H1 (cell line): ENCODE data around the gene TSKU.

Experiments
- BCL11A ChIP-seq, 2 experiments: IDR thresholded peaks; one replicate each; pipeline ENCODE4 v1.6.1; 2011; ENCODE audit warnings: low read depth in 2 of 2, low read length in 2 of 2, mild to moderate bottlenecking in 2 of 2
- CEBPB ChIP-seq: IDR thresholded peaks from 2 replicates; pipeline ENCODE4 v1.6.1; 2012; ENCODE audit warnings: low read depth, low read length
- EP300 ChIP-seq, 2 experiments: IDR thresholded peaks; 1 replicate in 1 of 2; 2 replicates in 1 of 2; pipeline ENCODE4 v1.6.1; 2011 to 2012; ENCODE audit warnings: low read depth in 2 of 2, low read length in 2 of 2, mild to moderate bottlenecking in 2 of 2, borderline replicate concordance in 1 of 2, inconsistent platforms in 1 of 2, moderate library complexity in 1 of 2
- EZH2 ChIP-seq: fragments of 200-600 bp; sonication (generic); IDR thresholded peaks from 2 replicates; pipeline ENCODE4 v1.7.1; 2012; ENCODE audit warnings: low read depth, mild to moderate bottlenecking, moderate library complexity, low read length, inconsistent platforms; ENCODE audit not compliant: severe bottlenecking
- HDAC2 ChIP-seq, 2 experiments: fragments of 300-600 bp in 1 of 2; sonication (generic) in 1 of 2; IDR thresholded peaks; 2 replicates each; pipeline ENCODE4 v1.6.1; 2011 to 2012; ENCODE audit warnings: low read depth in 2 of 2, low read length in 2 of 2, mild to moderate bottlenecking in 2 of 2, moderate library complexity in 2 of 2, borderline replicate concordance in 1 of 2, inconsistent platforms in 1 of 2
- JUN ChIP-seq: IDR thresholded peaks from 2 replicates; pipeline ENCODE4 v1.6.1; 2011; ENCODE audit warnings: low read depth, mild to moderate bottlenecking, improper control_type of control experiment, low read length
- MAX ChIP-seq: IDR thresholded peaks from 2 replicates; pipeline ENCODE4 v1.6.1; 2012; ENCODE audit warnings: inconsistent platforms
- POLR2A ChIP-seq, 2 experiments: IDR thresholded peaks; 1 replicate in 1 of 2; 2 replicates in 1 of 2; pipeline ENCODE4 v1.6.1; 2011; ENCODE audit warnings: low read depth in 2 of 2, low read length in 2 of 2, mild to moderate bottlenecking in 2 of 2; ENCODE audit errors: control extremely low read depth in 1 of 2
- POLR2AphosphoS5 ChIP-seq: IDR thresholded peaks from 2 replicates; pipeline ENCODE4 v1.6.1; 2011; ENCODE audit warnings: low read depth, low read length
- RFX5 ChIP-seq: IDR thresholded peaks from 2 replicates; pipeline ENCODE4 v1.6.1; 2011; ENCODE audit warnings: low read depth, low read length, improper control_type of control experiment, borderline replicate concordance
- SP1 ChIP-seq: IDR thresholded peaks from 2 replicates; pipeline ENCODE4 v1.6.1; 2011; ENCODE audit warnings: low read depth, low read length
- SP4 ChIP-seq: IDR thresholded peaks from 2 replicates; pipeline ENCODE4 v1.6.1; 2012; ENCODE audit warnings: low read length, inconsistent platforms
- TF ChIP-seq, protein P1 (sequence below), 3 experiments: IDR thresholded peaks; 1 replicate in 2 of 3; 2 replicates in 1 of 3; pipeline versions ENCODE4 v1.5.1 to v1.6.1; 2011; ENCODE audit warnings: low read length in 3 of 3, mild to moderate bottlenecking in 3 of 3, inconsistent platforms in 2 of 3, low read depth in 1 of 3, moderate library complexity in 1 of 3; ENCODE audit not compliant: insufficient read depth in 1 of 3; ENCODE audit errors: control extremely low read depth in 1 of 3

GRCh38 chr11:76763573-76764346 lies 19.4 kb upstream of the TSKU start:
- TF ChIP-seq RFX5, result no peak
- no peak for TF ChIP-seq POLR2A (IDR thresholded peaks at IDR 0.05; ENCODE audit: control extremely low read depth in 1 of 2, low read depth in 2 of 2, low read length in 2 of 2)
- no peak for TF ChIP-seq HDAC2 (IDR thresholded peaks at IDR 0.05; ENCODE audit: borderline replicate concordance in 1 of 2, low read depth in 2 of 2, low read length in 2 of 2)
- no peak for TF ChIP-seq SP4
- no peak for TF ChIP-seq CEBPB
- TF ChIP-seq, protein P1, sequence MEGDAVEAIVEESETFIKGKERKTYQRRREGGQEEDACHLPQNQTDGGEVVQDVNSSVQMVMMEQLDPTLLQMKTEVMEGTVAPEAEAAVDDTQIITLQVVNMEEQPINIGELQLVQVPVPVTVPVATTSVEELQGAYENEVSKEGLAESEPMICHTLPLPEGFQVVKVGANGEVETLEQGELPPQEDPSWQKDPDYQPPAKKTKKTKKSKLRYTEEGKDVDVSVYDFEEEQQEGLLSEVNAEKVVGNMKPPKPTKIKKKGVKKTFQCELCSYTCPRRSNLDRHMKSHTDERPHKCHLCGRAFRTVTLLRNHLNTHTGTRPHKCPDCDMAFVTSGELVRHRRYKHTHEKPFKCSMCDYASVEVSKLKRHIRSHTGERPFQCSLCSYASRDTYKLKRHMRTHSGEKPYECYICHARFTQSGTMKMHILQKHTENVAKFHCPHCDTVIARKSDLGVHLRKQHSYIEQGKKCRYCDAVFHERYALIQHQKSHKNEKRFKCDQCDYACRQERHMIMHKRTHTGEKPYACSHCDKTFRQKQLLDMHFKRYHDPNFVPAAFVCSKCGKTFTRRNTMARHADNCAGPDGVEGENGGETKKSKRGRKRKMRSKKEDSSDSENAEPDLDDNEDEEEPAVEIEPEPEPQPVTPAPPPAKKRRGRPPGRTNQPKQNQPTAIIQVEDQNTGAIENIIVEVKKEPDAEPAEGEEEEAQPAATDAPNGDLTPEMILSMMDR (IDR thresholded peaks at IDR 0.05; ENCODE audit: control extremely low read depth in 1 of 3, insufficient read depth in 1 of 3, low read depth in 1 of 3, low read length in 3 of 3), result no peak
- TF ChIP-seq EP300 (IDR thresholded peaks at IDR 0.05; ENCODE audit: borderline replicate concordance in 1 of 2, low read depth in 2 of 2, low read length in 2 of 2), result no peak
- TF ChIP-seq POLR2AphosphoS5, result no peak
- TF ChIP-seq MAX, result no peak
- TF ChIP-seq EZH2, result no peak
- no peak for TF ChIP-seq SP1
- no peak for TF ChIP-seq BCL11A (IDR thresholded peaks at IDR 0.05; ENCODE audit: low read depth in 2 of 2, low read length in 2 of 2)
- TF ChIP-seq JUN, result no peak
